Ishikawa (cell line): ENCODE measurements around the gene SLC6A11.

Experiments
- CEBPB ChIP-seq: IDR thresholded peaks from 2 replicates; pipeline ENCODE4 v1.6.1; 2012
- CREB1 ChIP-seq: IDR thresholded peaks from 2 replicates; pipeline ENCODE4 v1.6.1; 2012; ENCODE audit warnings: low read depth
- EGR1 ChIP-seq: IDR thresholded peaks from 2 replicates; pipeline ENCODE4 v1.6.1; 2012
- EP300 ChIP-seq: IDR thresholded peaks from 2 replicates; pipeline ENCODE4 v1.6.1; 2012; ENCODE audit warnings: borderline replicate concordance
- RAD21 ChIP-seq: IDR thresholded peaks from 2 replicates; pipeline ENCODE4 v1.6.1; 2012; ENCODE audit warnings: low read depth
- REST ChIP-seq: IDR thresholded peaks from 2 replicates; pipeline ENCODE4 v1.6.1; 2012; ENCODE audit warnings: low read depth, mild to moderate bottlenecking
- TAF1 ChIP-seq: IDR thresholded peaks from 2 replicates; pipeline ENCODE4 v1.6.1; 2012; ENCODE audit warnings: low read depth, mild to moderate bottlenecking
- TCF12 ChIP-seq: IDR thresholded peaks from 2 replicates; pipeline ENCODE4 v1.6.1; 2012; ENCODE audit warnings: low read depth
- USF1 ChIP-seq: IDR thresholded peaks from 2 replicates; pipeline ENCODE4 v1.6.1; 2012
- YY1 ChIP-seq: IDR thresholded peaks from 2 replicates; pipeline ENCODE4 v1.6.1; 2012; ENCODE audit warnings: low read depth
- TF ChIP-seq, protein P1 (sequence below): IDR thresholded peaks from 2 replicates; pipeline ENCODE4 v1.6.1; 2012

DNA sequence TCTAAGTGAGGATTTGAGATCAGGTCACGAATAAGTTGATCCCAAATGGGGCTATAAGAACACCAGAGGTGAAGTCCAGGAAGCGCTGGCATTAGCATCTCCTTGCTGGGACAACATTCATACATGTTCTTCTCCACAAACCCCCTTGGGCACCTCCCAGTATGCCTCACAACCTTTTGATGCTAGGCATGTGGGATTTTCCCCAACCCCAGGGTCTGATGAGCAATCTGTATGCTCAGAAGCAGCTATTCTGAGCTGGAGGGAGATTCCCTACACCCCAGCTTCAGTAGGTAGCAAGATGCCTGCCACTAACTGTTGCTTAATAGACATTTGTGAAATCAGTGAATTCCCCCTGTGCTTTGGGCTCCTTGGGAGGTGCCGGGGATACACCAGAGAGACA is 32.2 kb downstream of the SLC6A11 start:
- TF ChIP-seq YY1, result no peak
- no peak for TF ChIP-seq TCF12
- no peak for TF ChIP-seq TAF1
- TF ChIP-seq CREB1, result no peak
- TF ChIP-seq RAD21, result no peak
- TF ChIP-seq, protein P1, sequence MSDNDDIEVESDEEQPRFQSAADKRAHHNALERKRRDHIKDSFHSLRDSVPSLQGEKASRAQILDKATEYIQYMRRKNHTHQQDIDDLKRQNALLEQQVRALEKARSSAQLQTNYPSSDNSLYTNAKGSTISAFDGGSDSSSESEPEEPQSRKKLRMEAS, result no peak
- no peak for TF ChIP-seq CEBPB
- no peak for TF ChIP-seq REST
- no peak for TF ChIP-seq EP300
- no peak for TF ChIP-seq USF1
- TF ChIP-seq EGR1, result no peak
